Mesenchymal stem cell (in vitro differentiated cells and primary cell): ENCODE results near the gene SDF4.

ENCODE experiments used
- DNase-seq: peaks from one replicate; pipeline ENCODE4 v3.0.0-alpha.2; 2013
- H2AFZ ChIP-seq: one replicate; pipeline ENCODE4 v1.6.1; 2013; ENCODE audit warnings: low read depth, mild to moderate bottlenecking, control low read depth, inconsistent platforms, low read length, moderate library complexity
- H2AK5ac ChIP-seq: 2 replicates; pipeline ENCODE4 v1.6.1; 2013; ENCODE audit warnings: low read length, moderate library complexity, mild to moderate bottlenecking, inconsistent platforms; ENCODE audit not compliant: severe bottlenecking
- H2BK120ac ChIP-seq: one replicate; pipeline ENCODE4 v1.6.1; 2013; ENCODE audit warnings: low read depth, mild to moderate bottlenecking, inconsistent platforms, low read length, moderate library complexity
- H2BK12ac ChIP-seq, 2 experiments: one replicate each; pipeline ENCODE4 v1.6.1; 2013; ENCODE audit warnings: inconsistent platforms in 2 of 2, low read length in 2 of 2, mild to moderate bottlenecking in 2 of 2, moderate library complexity in 2 of 2, control low read depth in 1 of 2
- H2BK15ac ChIP-seq: one replicate; pipeline ENCODE4 v1.6.1; 2013; ENCODE audit warnings: mild to moderate bottlenecking, low read depth, inconsistent platforms; ENCODE audit not compliant: poor library complexity, severe bottlenecking
- H2BK5ac ChIP-seq: 2 replicates; pipeline ENCODE4 v1.6.1; 2013; ENCODE audit warnings: low read depth, mild to moderate bottlenecking, low read length, control low read depth, inconsistent platforms; ENCODE audit not compliant: poor library complexity, severe bottlenecking
- H3K14ac ChIP-seq, 2 experiments: one replicate each; pipeline ENCODE4 v1.6.1; 2013; ENCODE audit warnings: inconsistent platforms in 2 of 2, low read length in 2 of 2, control low read depth in 1 of 2, mild to moderate bottlenecking in 1 of 2, moderate library complexity in 1 of 2
- H3K18ac ChIP-seq, 2 experiments: one replicate each; pipeline ENCODE4 v1.6.1; 2013; ENCODE audit warnings: inconsistent platforms in 2 of 2, low read length in 2 of 2, control low read depth in 1 of 2, low read depth in 1 of 2, mild to moderate bottlenecking in 1 of 2
- H3K23ac ChIP-seq, 2 experiments: one replicate each; pipeline ENCODE4 v1.6.1; 2013; ENCODE audit warnings: inconsistent platforms in 2 of 2, low read length in 2 of 2, mild to moderate bottlenecking in 2 of 2, moderate library complexity in 2 of 2, control low read depth in 1 of 2
- H3K27ac ChIP-seq: 2 replicates; pipeline ENCODE4 v1.5.1; 2013; ENCODE audit warnings: mild to moderate bottlenecking, moderate library complexity, low read length, control low read depth, inconsistent platforms; ENCODE audit not compliant: poor library complexity, severe bottlenecking
- H3K27me3 ChIP-seq, 2 experiments: 2 replicates each; pipeline versions ENCODE4 v1.6.1 to v1.7.0; 2013; ENCODE audit warnings: low read length in 2 of 2, mild to moderate bottlenecking in 2 of 2, moderate library complexity in 2 of 2, control low read depth in 1 of 2, inconsistent platforms in 1 of 2; ENCODE audit not compliant: control insufficient read depth in 1 of 2, insufficient read depth in 1 of 2
- H3K36me3 ChIP-seq, 2 experiments: 2 replicates each; pipeline versions ENCODE4 v1.6.1 to v1.7.0; 2013; ENCODE audit warnings: low read length in 2 of 2, control low read depth in 1 of 2, inconsistent platforms in 1 of 2, low read depth in 1 of 2, mild to moderate bottlenecking in 1 of 2; ENCODE audit not compliant: insufficient read depth in 2 of 2, control insufficient read depth in 1 of 2
- H3K4ac ChIP-seq, 2 experiments: one replicate each; pipeline ENCODE4 v1.6.1; 2013; ENCODE audit warnings: inconsistent platforms in 2 of 2, low read length in 2 of 2, mild to moderate bottlenecking in 2 of 2, moderate library complexity in 2 of 2, control low read depth in 1 of 2, low read depth in 1 of 2
- H3K4me1 ChIP-seq: 2 replicates; pipeline ENCODE4 v1.6.1; 2013; ENCODE audit warnings: low read depth, low read length, control low read depth; ENCODE audit not compliant: control insufficient read depth, insufficient read depth
- H3K4me2 ChIP-seq: 2 replicates; pipeline ENCODE4 v1.6.1; 2013; ENCODE audit warnings: low read length, mild to moderate bottlenecking, inconsistent platforms; ENCODE audit not compliant: poor library complexity, severe bottlenecking
- H3K4me3 ChIP-seq, 2 experiments: 2 replicates each; pipeline versions ENCODE4 v1.5.1 to v1.7.0; 2013; ENCODE audit warnings: low read length in 2 of 2, mild to moderate bottlenecking in 2 of 2, control low read depth in 1 of 2, low read depth in 1 of 2; ENCODE audit not compliant: insufficient read depth in 1 of 2
- H3K79me1 ChIP-seq: replicated peaks from 2 replicates; pipeline ENCODE4 v1.6.1; 2013; ENCODE audit warnings: mild to moderate bottlenecking, control low read depth, low read length, inconsistent platforms; ENCODE audit not compliant: poor library complexity, severe bottlenecking
- H3K9ac ChIP-seq: 2 replicates; pipeline ENCODE4 v1.7.0; 2013; ENCODE audit warnings: mild to moderate bottlenecking, low read length, moderate library complexity
- H3K9me3 ChIP-seq: 2 replicates; pipeline ENCODE4 v1.7.0; 2013; ENCODE audit warnings: mild to moderate bottlenecking, low read length; ENCODE audit not compliant: control insufficient read depth
- H4K8ac ChIP-seq: one replicate; pipeline ENCODE4 v1.6.1; 2013; ENCODE audit warnings: inconsistent platforms, mild to moderate bottlenecking, low read length, moderate library complexity
- H4K91ac ChIP-seq: one replicate; pipeline ENCODE4 v1.6.1; 2013; ENCODE audit warnings: mild to moderate bottlenecking, low read length, inconsistent platforms
- whole genome bisulfite sequencing: methylation state at CpG from one replicate; pipeline ENCODE4 v1.1.7; 2013; ENCODE audit warnings: mixed read lengths; 5-methylcytosine and 5-hydroxymethylcytosine counted together

Gene SDF4

DNA sequence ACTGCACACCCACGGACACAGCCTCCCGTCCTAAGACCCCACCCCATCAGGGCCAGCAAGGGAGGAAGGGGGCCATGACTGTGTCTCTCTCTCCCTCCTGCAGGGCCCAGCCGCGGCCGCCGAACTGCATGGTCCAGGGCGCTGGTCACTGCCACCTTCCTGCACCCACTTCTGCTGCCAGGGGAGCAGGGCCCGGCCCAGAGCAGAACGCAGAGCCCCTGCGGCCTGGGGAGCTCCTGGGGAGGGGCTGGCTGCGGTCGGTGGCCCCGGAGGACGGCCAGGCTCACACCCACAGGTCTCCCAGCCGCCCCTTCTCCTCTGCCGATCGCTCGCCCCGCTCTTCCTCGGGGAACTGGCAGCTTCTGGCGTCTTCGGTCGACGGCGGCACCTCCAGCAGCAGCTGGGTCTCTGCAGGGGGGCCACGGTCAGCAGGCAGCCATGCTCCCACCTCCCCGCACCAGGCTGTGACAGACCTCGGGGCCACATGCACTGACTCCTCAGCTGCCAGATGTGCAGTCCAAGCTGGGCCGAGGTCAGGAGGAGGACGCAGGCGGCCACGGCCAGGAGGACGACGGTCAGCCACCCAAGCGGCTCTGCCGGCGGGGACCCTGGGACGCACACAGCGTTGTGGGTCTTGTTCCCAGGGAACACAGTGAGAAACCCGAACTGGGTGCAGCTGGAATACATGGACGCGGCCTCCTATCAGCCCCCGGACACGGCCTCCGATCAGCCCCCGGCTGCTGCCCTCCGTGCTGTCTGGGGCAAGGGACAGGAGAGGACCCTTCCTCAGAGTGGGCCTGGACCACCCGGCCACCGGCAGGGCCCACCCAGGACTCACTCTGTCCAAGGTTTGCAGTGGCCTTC is 28.0 kb downstream of the SDF4 start:
- Histone ChIP-seq H3K36me3 (no peaks in the 10 kb centered on the region), H2AK5ac (no peak overlapping the region), H3K27ac (no peak overlapping the region), H3K4me2 (no peak overlapping the region), H3K4me1 (peaks cover 73% of the 10 kb centered on the region), H3K4me3 (no peak overlapping the region), H3K9me3 (no peaks in the 10 kb centered on the region), H3K23ac (no peak overlapping the region), H3K27me3 (peaks cover 0 to 70% of the 10 kb centered on the region in 2 experiments), H3K79me1 (no peaks in the 10 kb centered on the region), H2BK120ac (no peak overlapping the region), H2BK12ac (no peak overlapping the region), H4K8ac (no peak overlapping the region), H2BK5ac (no peak overlapping the region), H3K14ac (no peak overlapping the region), H3K4ac (no peak overlapping the region), H2AFZ (no peak overlapping the region), H3K18ac (no peak overlapping the region), H3K9ac (no peak overlapping the region), H2BK15ac (no peak overlapping the region), H4K91ac (no peak overlapping the region)
- DNase-seq, result no peak
- WGBS, result 85% methylated on average over 48 of the region's 49 CpGs

GRCh38 chr1:1202831-1203560 is 28.8 kb downstream of the SDF4 start:
- Histone ChIP-seq H3K4me2 (no peak overlapping the region), H2BK15ac (no peak overlapping the region), H2AK5ac (no peak overlapping the region), H3K27ac (no peak overlapping the region), H3K4me3 (no peak overlapping the region), H3K14ac (no peak overlapping the region), H2BK5ac (no peak overlapping the region), H3K79me1 (no peaks in the 10 kb centered on the region), H3K27me3 (peaks cover 0 to 71% of the 10 kb centered on the region in 2 experiments), H3K9me3 (no peaks in the 10 kb centered on the region), H2BK12ac (no peak overlapping the region), H4K8ac (no peak overlapping the region), H2AFZ (no peak overlapping the region), H2BK120ac (no peak overlapping the region), H3K36me3 (no peaks in the 10 kb centered on the region), H3K4me1 (peaks cover 68% of the 10 kb centered on the region), H3K23ac (peak overlapping the region in 1 of 2 experiments; percentile 84), H3K4ac (no peak overlapping the region), H3K9ac (no peak overlapping the region), H4K91ac (no peak overlapping the region), H3K18ac (no peak overlapping the region)
- WGBS, result 81% methylated on average over 27 of the region's 27 CpGs
- DNase-seq, result no peak

DNA sequence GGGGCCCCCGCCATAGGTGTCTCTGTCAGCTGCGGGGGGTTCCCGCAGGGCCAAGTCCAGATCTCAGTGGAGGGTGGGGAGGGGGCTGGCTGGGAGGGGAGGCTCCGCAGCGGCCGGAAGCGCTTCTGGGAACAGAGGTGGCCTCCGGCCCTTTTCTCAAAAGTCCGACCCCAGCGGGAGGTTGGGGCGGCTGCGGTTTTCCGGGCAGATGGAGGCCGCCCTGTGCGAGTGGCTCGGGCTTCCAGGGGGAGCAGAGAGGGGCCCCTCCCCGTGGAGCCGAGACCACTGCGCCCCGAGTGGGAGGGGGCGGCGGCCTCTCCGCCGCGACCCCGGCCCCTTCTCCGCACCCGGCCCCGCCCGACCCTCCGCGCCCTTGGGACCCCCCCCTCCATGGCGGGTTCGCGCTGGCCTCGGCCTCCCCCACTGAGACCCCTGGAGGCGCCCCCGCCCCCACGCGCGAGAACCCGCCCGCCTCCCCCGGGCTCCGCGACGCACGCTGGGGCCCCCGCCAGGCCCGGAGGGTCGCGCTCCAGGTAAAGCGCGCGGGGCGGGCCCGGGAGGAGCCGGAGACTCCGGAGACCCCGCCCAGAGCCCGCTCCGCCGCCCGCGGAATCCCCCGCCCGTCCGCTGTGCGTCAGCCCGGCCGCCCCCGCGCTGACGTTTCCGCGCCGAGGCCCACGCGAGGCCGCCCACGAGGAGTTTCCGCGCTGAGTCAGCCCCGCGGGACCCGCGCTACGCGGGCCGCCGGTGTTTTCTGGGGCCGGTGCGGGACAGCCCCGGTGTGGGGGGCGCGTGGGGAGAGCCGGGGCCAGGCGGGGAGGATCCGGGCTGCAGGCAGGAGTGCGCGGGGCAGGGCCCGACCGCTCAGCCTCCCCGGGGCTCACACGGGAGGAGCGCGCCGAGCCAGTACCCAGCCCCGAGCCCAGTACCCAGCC is 30.7 kb downstream of the SDF4 start:
- H3K4me2 ChIP-seq, result peak overlapping the region; percentile 93
- H3K4me1 ChIP-seq, result peaks cover 56% of the 10 kb centered on the region
- H3K4me3 ChIP-seq, result peak overlapping the region in 1 of 2 experiments; percentile 49
- WGBS, result 16% methylated on average over 8 of the region's 109 CpGs
- peak; percentile 51 for DNase-seq
- H3K79me1 ChIP-seq, result no peaks in the 10 kb centered on the region
- H2BK12ac ChIP-seq, result no peak overlapping the region
- H2BK120ac ChIP-seq, result peak overlapping the region; percentile 38
- H2AK5ac ChIP-seq, result no peak overlapping the region
- peak overlapping the region; percentile 89 for H2BK15ac ChIP-seq
- H3K27me3 ChIP-seq, result peaks cover 0 to 56% of the 10 kb centered on the region in 2 experiments
- peak overlapping the region; percentile 28 to 76 for H3K18ac ChIP-seq
- H3K23ac ChIP-seq, result no peak overlapping the region
- H3K9me3 ChIP-seq, result no peaks in the 10 kb centered on the region
- no peak overlapping the region for H3K27ac ChIP-seq
- no peak overlapping the region for H4K91ac ChIP-seq
- H4K8ac ChIP-seq, result peak overlapping the region; percentile 62
- no peaks in the 10 kb centered on the region for H3K36me3 ChIP-seq
- H3K14ac ChIP-seq, result no peak overlapping the region
- peak overlapping the region; percentile 56 for H2AFZ ChIP-seq
- H3K4ac ChIP-seq, result no peak overlapping the region
- H3K9ac ChIP-seq, result no peak overlapping the region
- no peak overlapping the region for H2BK5ac ChIP-seq
